LNCaP clone FGC (cell line): ENCODE results near the gene HAUS5.
A peak's percentile ranks its signal among the peaks of the same experiment; 100 is the strongest.
"Not testable (repeated sequence)": the region's sequence is repeated elsewhere in the genome, so short reads cannot be mapped to it uniquely, and the experiment has no call there.

Source experiments
- DNase-seq: peaks from one replicate; pipeline ENCODE4 v3.0.0-alpha.2; 2011; ENCODE audit warnings: low read depth
- H3K4me3 ChIP-seq: 2 replicates; pipeline ENCODE4 v1.5.1; 2011; ENCODE audit warnings: mild to moderate bottlenecking, low read depth, low read length, control low read depth
- TF ChIP-seq, protein P1 (sequence below): IDR thresholded peaks from 2 replicates; pipeline ENCODE4 v1.5.1; 2012; ENCODE audit warnings: mild to moderate bottlenecking; ENCODE audit not compliant: control insufficient read depth, insufficient read depth; ENCODE audit errors: extremely low read depth

Gene HAUS5

DNA sequence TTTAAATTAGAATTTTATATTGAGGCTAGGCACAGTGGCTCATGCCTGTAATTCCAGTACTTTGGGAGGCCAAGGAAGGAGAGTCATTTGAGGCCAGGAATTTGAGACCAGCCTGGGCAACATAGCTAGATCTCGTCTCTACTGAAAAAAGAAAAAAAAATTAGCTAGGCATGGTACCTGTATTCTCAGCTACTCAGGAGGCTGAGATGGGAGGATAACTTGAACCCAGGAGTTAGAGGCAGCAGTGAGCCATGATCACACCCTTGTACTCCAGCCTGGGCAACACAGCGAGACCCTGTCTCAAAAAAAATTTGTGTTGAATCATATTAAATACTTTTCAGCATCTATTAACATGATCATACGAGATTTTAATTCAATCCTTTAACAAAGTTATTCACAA is 21.7 kb upstream of the HAUS5 start:
- DNase-seq = no peak
- H3K4me3 ChIP-seq = no peak overlapping the region
- TF ChIP-seq, protein P1, sequence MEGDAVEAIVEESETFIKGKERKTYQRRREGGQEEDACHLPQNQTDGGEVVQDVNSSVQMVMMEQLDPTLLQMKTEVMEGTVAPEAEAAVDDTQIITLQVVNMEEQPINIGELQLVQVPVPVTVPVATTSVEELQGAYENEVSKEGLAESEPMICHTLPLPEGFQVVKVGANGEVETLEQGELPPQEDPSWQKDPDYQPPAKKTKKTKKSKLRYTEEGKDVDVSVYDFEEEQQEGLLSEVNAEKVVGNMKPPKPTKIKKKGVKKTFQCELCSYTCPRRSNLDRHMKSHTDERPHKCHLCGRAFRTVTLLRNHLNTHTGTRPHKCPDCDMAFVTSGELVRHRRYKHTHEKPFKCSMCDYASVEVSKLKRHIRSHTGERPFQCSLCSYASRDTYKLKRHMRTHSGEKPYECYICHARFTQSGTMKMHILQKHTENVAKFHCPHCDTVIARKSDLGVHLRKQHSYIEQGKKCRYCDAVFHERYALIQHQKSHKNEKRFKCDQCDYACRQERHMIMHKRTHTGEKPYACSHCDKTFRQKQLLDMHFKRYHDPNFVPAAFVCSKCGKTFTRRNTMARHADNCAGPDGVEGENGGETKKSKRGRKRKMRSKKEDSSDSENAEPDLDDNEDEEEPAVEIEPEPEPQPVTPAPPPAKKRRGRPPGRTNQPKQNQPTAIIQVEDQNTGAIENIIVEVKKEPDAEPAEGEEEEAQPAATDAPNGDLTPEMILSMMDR = no peak

DNA sequence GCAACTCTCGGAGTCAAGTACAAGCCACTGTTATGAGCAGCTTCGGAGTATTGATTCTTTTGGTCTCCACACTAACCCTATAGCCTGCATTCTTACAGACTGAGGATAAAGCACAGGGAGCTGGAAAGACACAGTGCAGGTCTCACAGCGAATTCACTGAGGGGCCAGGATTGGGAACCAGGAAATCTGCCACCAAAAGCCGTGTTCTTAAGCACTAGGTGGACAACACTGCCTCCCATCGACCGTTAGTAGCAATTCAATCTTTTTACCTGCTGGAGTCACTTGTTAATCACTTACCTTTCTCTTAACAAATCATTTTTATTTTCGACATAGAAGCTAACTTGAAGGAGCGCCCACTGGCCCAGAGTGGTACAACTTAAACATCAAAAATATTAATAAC is 20.3 kb upstream of the HAUS5 start:
- H3K4me3 ChIP-seq = no peak overlapping the region
- TF ChIP-seq, protein P1 = peak; percentile 35
- peak; percentile 8 for DNase-seq

DNA sequence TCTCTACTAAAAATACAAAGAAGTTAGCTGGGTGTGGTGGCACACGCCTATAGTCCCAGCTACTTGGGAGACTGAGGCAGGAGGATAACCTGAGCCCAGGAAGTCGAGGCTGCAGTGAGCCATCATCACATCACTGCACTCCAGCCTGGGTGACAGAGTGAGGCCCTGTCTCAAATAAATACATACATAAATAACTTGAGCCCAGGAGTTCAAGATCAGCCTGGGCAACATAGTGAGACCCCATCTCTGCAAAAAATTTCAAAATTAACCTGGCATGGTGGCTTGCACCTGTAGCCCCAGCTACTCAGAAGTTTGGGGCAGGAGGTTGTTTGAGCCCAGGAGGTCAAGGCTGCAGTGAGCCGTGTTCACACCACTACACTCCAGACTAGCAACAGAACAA is 17.5 kb upstream of the HAUS5 start:
- not testable (repeated sequence) for H3K4me3 ChIP-seq, DNase-seq

DNA sequence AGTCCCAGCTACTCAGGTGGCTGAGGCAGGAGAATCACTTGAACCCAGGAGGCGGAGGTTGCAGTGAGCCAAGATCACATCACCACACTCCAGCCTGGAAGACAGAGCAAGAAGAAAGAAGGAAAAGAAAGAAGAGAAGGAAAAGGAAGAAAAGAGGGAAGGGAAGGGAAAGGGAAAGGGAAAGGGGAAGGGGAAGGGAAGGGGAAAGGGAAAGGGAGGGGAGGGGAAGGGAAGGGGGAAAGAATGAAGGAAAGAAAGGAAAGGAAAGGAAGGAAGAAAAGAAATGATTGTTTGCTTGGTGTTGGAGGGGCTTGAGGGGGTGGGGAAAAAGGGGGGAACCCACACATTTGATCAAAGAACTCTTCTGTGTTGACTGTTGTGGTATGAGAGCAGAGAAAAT is 16.6 kb upstream of the HAUS5 start:
- no peak overlapping the region for H3K4me3 ChIP-seq
- DNase-seq = no peak
- TF ChIP-seq, protein P1 = no peak

DNA sequence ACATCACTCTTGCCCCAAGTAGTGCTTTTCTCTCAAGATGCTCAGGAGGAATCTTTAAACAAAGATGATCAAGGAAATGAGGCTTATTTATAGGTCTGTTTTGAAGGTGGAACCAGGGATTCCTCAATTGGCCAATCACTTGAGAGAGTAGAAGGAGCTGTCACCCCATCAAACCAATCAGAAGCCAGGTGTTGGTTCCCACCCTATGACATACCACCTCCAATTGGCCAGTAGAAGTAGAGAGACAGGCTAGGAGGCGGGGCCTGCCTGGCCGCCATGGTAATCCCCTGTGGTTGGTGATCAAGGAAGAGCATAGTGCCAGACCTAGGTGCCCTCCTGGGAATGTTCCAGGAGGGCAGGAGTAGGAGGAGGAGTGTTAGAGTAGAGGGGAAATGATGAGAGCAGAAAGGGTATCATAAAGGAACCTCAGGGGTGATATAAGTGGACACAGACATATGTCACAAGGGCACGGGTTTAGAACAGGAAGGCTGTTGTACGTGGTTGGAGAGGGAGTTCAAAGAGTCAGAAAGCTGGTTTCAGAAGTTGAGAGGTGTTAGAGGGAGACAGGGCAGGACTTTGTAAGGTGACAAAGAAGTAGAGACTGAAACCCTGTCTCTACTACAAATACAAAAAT is 16.1 kb upstream of the HAUS5 start:
- DNase-seq = no peak
- TF ChIP-seq, protein P1 = no peak
- no peak overlapping the region for H3K4me3 ChIP-seq

DNA sequence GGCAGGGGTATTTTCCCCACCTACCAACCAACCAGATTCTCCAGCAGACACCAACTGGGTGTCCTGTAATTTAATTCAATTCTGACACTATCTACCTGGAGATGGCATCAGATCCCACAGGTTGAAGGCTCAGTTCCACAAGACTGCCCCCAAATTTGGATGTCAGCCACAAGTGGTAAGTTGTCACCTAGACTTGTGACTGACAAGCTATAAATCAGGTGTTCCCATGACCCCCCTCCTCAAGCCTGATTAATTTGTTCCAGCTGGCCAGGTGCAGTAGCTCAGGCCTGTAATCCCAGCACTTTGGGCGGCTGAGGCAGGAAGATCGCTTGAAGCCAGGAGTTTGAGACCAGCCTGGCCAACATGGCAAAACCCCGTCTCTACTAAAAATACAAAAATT is 10.6 kb upstream of the HAUS5 start:
- no peak overlapping the region for H3K4me3 ChIP-seq
- no peak for DNase-seq
- TF ChIP-seq, protein P1 = no peak

DNA sequence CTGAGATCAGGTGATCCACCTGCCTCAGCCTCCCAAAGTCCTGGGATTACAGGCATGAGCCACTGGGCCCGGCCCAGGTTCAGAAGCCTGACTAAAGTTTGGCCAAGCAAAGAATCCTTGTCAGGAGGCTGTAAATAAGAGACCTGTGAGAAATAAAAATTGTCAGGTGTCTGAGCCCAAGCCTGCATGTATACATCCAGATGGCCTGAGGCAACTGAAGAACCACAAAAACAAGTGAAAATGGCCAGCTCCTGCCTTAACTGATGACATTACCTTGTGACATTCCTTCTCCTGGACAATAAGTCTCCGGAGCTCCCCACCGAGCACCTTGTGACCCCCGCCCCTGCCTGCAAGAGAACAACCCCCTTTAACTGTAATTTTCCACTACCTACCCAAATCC is 8.1 kb upstream of the HAUS5 start:
- H3K4me3 ChIP-seq, DNase-seq: not testable (repeated sequence)

DNA sequence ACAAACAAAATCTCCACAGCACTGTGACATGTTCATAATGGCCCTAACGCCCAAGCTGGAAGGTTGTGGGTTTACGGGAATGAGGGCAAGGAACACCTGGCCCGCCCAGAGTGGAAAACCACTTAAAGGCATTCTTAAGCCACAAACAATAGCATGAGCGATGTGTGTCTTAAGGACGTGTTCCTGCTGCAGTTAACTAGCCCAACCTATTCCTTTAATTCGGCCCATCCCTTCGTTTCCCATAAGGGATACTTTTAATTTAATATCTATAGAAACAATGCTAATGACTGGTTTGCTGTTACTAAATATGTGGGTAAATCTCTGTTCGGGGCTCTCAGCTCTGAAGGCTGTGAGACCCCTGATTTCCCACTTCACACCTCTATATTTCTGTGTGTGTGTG is 5.4 kb upstream of the HAUS5 start:
- DNase-seq, H3K4me3 ChIP-seq: not testable (repeated sequence)

DNA sequence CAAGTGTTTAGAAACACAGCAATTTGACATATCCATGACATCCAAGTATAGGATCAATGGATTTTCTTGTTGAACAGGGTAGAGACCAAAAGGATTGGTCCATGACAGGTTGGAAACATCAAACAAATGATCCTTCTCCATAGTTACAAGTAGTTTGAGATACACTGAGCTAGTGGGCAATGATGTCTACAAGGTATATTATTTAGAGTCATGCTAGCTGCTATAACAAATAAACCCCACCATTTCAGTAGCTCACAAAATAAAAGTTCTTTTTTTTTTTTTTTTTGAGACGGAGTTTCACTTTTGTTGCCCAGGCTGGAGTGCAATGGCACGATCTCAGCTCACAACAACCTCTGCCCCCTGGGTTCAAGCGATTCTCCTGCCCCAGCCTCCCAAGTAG is 4.9 kb upstream of the HAUS5 start:
- TF ChIP-seq, protein P1 = no peak
- DNase-seq = no peak

More for the DNA sequence above, 4.9 kb upstream of the HAUS5 start:
- no peak overlapping the region for H3K4me3 ChIP-seq
